HEK293 (cell line): ENCODE results near the gene PHKA1.
"Not testable (repeated sequence)": the region's sequence is repeated elsewhere in the genome, so short reads cannot be mapped to it uniquely, and the experiment has no call there.

Experiments used
- CTCF ChIA-PET: fragments of 350-600 bp; formaldehyde crosslinking; extraction: SDS; loops from one replicate; lab custom pipeline; 2021; ENCODE audit warnings: antibody characterized with exemption; lab: Yijun Ruan, JAX
- POLR2A ChIA-PET: fragments of 300-600 bp; formaldehyde crosslinking; extraction: SDS; loops from one replicate; lab custom pipeline; 2020; ENCODE audit warnings: antibody characterized with exemption, inconsistent platforms; lab: Yijun Ruan, JAX
- H3K27ac ChIP-seq: fragments of 200-500 bp; sonication (Bioruptor generic); 2 replicates; pipeline ENCODE4 v1.5.1; 2014; ENCODE audit warnings: low read depth, low read length, control low read depth, inconsistent platforms; ENCODE audit errors: extremely low read depth
- H3K36me3 ChIP-seq, 2 experiments: fragments of 200-500 bp in 1 of 2; sonication (Bioruptor generic) in 1 of 2; 1 replicate in 1 of 2; 2 replicates in 1 of 2; pipeline ENCODE4 v1.5.1; 2014 to 2017; ENCODE audit warnings: inconsistent platforms in 2 of 2, low read length in 2 of 2; ENCODE audit not compliant: control insufficient read depth in 2 of 2, insufficient read depth in 1 of 2
- H3K4me1 ChIP-seq: fragments of 200-500 bp; sonication (Bioruptor generic); 2 replicates; pipeline ENCODE4 v1.5.1; 2014; ENCODE audit warnings: mild to moderate bottlenecking, low read length, inconsistent platforms; ENCODE audit not compliant: control insufficient read depth, insufficient read depth
- H3K4me3 ChIP-seq: 2 replicates; pipeline ENCODE4 v1.5.1; 2011; ENCODE audit warnings: low read depth, mild to moderate bottlenecking, control low read depth, low read length, moderate library complexity
- H3K9me3 ChIP-seq: fragments of 200-500 bp; sonication (Bioruptor generic); 2 replicates; pipeline ENCODE4 v1.5.1; 2014; ENCODE audit warnings: low read depth, low read length, inconsistent platforms; ENCODE audit not compliant: control insufficient read depth, insufficient read depth
- BCL11B ChIP-seq: fragments of 450-650 bp; formaldehyde crosslinking; IDR thresholded peaks from 2 replicates; pipeline ENCODE4 v1.5.1; 2016; ENCODE audit warnings: low read depth, missing biosample characterization, missing genetic modification characterization
- GLIS2 ChIP-seq: fragments of 450-650 bp; formaldehyde crosslinking; IDR thresholded peaks from 2 replicates; pipeline ENCODE4 v1.5.1; 2016; ENCODE audit warnings: missing biosample characterization, missing genetic modification characterization
- KLF1 ChIP-seq: fragments of 450-650 bp; formaldehyde crosslinking; IDR thresholded peaks from 2 replicates; pipeline ENCODE4 v1.5.1; 2016; ENCODE audit warnings: missing biosample characterization, missing genetic modification characterization
- KLF9 ChIP-seq: fragments of 450-650 bp; formaldehyde crosslinking; IDR thresholded peaks from 2 replicates; pipeline ENCODE4 v1.5.1; 2016; ENCODE audit warnings: missing biosample characterization, missing genetic modification characterization, low read depth
- ZBTB1 ChIP-seq: fragments of 450-650 bp; formaldehyde crosslinking; IDR thresholded peaks from 2 replicates; pipeline ENCODE4 v1.5.1; 2016; ENCODE audit warnings: missing biosample characterization, missing genetic modification characterization
- ZFP37 ChIP-seq: fragments of 450-650 bp; formaldehyde crosslinking; IDR thresholded peaks from 2 replicates; pipeline ENCODE4 v1.5.1; 2016; ENCODE audit warnings: missing biosample characterization, missing genetic modification characterization
- ZFP69B ChIP-seq: fragments of 450-650 bp; formaldehyde crosslinking; IDR thresholded peaks from 2 replicates; pipeline ENCODE4 v1.5.1; 2016; ENCODE audit warnings: missing biosample characterization, missing genetic modification characterization
- ZNF2 ChIP-seq: fragments of 450-650 bp; formaldehyde crosslinking; IDR thresholded peaks from 2 replicates; pipeline ENCODE4 v1.5.1; 2016; ENCODE audit warnings: missing biosample characterization, missing genetic modification characterization
- ZNF266 ChIP-seq: fragments of 450-650 bp; formaldehyde crosslinking; IDR thresholded peaks from 2 replicates; pipeline ENCODE4 v1.5.1; 2016; ENCODE audit warnings: missing biosample characterization, missing genetic modification characterization, low read depth
- ZNF335 ChIP-seq: fragments of 450-650 bp; formaldehyde crosslinking; conservative IDR thresholded peaks from 2 replicates; pipeline ENCODE4 v1.5.1; 2016; ENCODE audit warnings: missing biosample characterization, missing genetic modification characterization
- ZNF561 ChIP-seq: fragments of 450-650 bp; IDR thresholded peaks from 2 replicates; pipeline ENCODE4 v1.5.1; 2018; ENCODE audit warnings: missing biosample characterization, missing genetic modification characterization, borderline replicate concordance
- ZNF837 ChIP-seq: fragments of 450-650 bp; formaldehyde crosslinking; IDR thresholded peaks from 2 replicates; pipeline ENCODE4 v1.5.1; 2016; ENCODE audit warnings: missing biosample characterization, missing genetic modification characterization
- ZNF843 ChIP-seq: fragments of 450-650 bp; formaldehyde crosslinking; IDR thresholded peaks from 2 replicates; pipeline ENCODE4 v1.5.1; 2016; ENCODE audit warnings: missing biosample characterization, missing genetic modification characterization
- ZXDB ChIP-seq: fragments of 450-650 bp; formaldehyde crosslinking; IDR thresholded peaks from 2 replicates; pipeline ENCODE4 v1.5.1; 2016; ENCODE audit warnings: missing biosample characterization, missing genetic modification characterization
- TF ChIP-seq, protein P1 (sequence below): fragments of 450-650 bp; formaldehyde crosslinking; IDR thresholded peaks from 2 replicates; pipeline ENCODE4 v1.5.1; 2017; ENCODE audit warnings: missing biosample characterization, missing genetic modification characterization
- TF ChIP-seq, protein P2 (sequence below): fragments of 450-650 bp; formaldehyde crosslinking; IDR thresholded peaks from 2 replicates; pipeline ENCODE4 v1.5.1; 2017; ENCODE audit warnings: missing biosample characterization, missing genetic modification characterization
- TF ChIP-seq, protein P3 (sequence below): fragments of 450-650 bp; formaldehyde crosslinking; conservative IDR thresholded peaks from 2 replicates; pipeline ENCODE4 v1.5.1; 2016; ENCODE audit warnings: low read depth, missing biosample characterization, missing genetic modification characterization
- TF ChIP-seq, protein P4 (sequence below): fragments of 450-650 bp; formaldehyde crosslinking; IDR thresholded peaks from 2 replicates; pipeline ENCODE4 v1.5.1; 2016; ENCODE audit warnings: missing biosample characterization, missing genetic modification characterization
- TF ChIP-seq, protein P5 (sequence below): fragments of 450-650 bp; formaldehyde crosslinking; optimal IDR thresholded peaks from 2 replicates; pipeline ENCODE3; 2016; ENCODE audit warnings: missing biosample characterization, mild to moderate bottlenecking, missing genetic modification characterization
- TF ChIP-seq, protein P6 (sequence below): fragments of 450-650 bp; formaldehyde crosslinking; IDR thresholded peaks from 2 replicates; pipeline ENCODE4 v1.5.1; 2016; ENCODE audit warnings: missing biosample characterization, missing genetic modification characterization

PHKA1 gene

DNA sequence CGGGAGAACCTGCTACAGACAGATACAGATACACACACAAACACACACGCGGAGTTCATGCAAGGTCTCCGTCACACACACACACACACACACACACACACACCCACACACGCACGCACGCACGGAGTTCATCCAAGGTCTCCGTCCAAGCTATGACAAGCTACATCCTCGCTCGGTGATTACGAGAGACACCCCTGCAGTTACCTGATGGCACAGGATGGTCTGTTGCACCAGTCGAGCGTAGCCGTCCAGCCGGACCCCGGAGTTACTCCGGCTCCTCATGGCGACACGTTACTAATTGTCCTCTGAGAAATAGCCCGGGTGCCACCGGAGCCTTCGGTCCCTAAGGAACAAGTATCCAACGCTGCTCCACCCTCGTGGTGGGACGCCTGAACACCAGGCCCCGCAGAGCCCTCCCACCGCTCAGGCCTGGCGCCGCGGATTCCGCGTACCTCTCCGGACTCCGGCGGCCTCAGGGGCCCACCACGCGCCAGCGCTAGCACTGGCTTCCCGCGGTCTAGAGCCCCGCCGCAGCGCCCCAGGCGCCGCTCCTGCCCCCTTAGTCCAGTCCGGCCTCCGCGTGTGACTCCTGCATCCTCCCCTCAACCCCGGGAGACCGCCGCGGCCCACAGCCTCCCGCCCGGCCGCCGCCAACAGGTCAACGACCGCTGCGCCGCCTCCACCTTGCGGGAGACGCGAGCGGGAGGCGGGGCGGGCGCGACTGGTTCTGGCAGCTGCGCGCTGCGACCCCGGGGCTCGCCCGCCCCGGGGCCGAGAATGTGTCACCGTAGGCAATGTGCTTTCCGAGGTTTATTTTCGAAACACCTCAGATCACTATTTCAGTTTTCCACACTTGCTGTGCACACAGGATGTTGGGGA is at the start of gene PHKA1:
Gene PHKA1 (minus strand): TSS at position 708 of the 879 bp plus-strand sequence. CDS start 426 bp downstream, at position 282.
- H3K9me3 ChIP-seq, CTCF ChIA-PET, H3K4me1 ChIP-seq: not testable (repeated sequence)
- POLR2A ChIA-PET, result interaction anchor here (1.1 to 1.4 kb wide), 2 partner anchors 159 to 475 kb away, joined by 3 to 5 read pairs; partner anchors contain the start of gene ERCC6L
- H3K27ac ChIP-seq, result peak within 1 kb of the TSS; percentile 70
- H3K4me3 ChIP-seq, result peak within 1 kb of the TSS; percentile 53
- peaks cover 3 to 10% of the 10 kb centered on the region in 2 experiments; a peak in 2 of 3 replicates for H3K36me3 ChIP-seq
- TF ChIP-seq ZNF837 (tag by site-specific recombination) (0 out of 2 replicates have a peak, but pooled peaks have one; percentile 40), ZNF266 (0 out of 2 replicates have a peak, but pooled peaks have one; percentile 25), ZBTB1 (peak; percentile 78; the same call in 1 of the 2 replicates), ZNF561 (tag by site-specific recombination) (0 out of 2 replicates have a peak, but pooled peaks have one; percentile 57), GLIS2 (tag by site-specific recombination) (peak; percentile 82), KLF9 (tag by site-specific recombination) (peak; percentile 86), ZFP69B (tag by site-specific recombination) (peak; percentile 83), BCL11B (peak; percentile 96), ZXDB (tag by site-specific recombination) (peak; percentile 71; the same call in 1 of the 2 replicates), KLF1 (tag by site-specific recombination) (peak; percentile 58; the same call in 1 of the 2 replicates), ZNF2 (tag by site-specific recombination) (peak; percentile 77; the same call in 1 of the 2 replicates), ZNF843 (tag by site-specific recombination) (peak; percentile 69), ZNF335 (tag by site-specific recombination) (peak; percentile 66), ZFP37 (peak; percentile 77; the same call in 1 of the 2 replicates)
- TF ChIP-seq, protein P1, sequence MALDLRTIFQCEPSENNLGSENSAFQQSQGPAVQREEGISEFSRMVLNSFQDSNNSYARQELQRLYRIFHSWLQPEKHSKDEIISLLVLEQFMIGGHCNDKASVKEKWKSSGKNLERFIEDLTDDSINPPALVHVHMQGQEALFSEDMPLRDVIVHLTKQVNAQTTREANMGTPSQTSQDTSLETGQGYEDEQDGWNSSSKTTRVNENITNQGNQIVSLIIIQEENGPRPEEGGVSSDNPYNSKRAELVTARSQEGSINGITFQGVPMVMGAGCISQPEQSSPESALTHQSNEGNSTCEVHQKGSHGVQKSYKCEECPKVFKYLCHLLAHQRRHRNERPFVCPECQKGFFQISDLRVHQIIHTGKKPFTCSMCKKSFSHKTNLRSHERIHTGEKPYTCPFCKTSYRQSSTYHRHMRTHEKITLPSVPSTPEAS, result peak; percentile 98
- TF ChIP-seq, protein P2, sequence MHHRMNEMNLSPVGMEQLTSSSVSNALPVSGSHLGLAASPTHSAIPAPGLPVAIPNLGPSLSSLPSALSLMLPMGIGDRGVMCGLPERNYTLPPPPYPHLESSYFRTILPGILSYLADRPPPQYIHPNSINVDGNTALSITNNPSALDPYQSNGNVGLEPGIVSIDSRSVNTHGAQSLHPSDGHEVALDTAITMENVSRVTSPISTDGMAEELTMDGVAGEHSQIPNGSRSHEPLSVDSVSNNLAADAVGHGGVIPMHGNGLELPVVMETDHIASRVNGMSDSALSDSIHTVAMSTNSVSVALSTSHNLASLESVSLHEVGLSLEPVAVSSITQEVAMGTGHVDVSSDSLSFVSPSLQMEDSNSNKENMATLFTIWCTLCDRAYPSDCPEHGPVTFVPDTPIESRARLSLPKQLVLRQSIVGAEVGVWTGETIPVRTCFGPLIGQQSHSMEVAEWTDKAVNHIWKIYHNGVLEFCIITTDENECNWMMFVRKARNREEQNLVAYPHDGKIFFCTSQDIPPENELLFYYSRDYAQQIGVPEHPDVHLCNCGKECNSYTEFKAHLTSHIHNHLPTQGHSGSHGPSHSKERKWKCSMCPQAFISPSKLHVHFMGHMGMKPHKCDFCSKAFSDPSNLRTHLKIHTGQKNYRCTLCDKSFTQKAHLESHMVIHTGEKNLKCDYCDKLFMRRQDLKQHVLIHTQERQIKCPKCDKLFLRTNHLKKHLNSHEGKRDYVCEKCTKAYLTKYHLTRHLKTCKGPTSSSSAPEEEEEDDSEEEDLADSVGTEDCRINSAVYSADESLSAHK, result 0 out of 2 replicates have a peak, but pooled peaks have one; percentile 16
- TF ChIP-seq, protein P3, sequence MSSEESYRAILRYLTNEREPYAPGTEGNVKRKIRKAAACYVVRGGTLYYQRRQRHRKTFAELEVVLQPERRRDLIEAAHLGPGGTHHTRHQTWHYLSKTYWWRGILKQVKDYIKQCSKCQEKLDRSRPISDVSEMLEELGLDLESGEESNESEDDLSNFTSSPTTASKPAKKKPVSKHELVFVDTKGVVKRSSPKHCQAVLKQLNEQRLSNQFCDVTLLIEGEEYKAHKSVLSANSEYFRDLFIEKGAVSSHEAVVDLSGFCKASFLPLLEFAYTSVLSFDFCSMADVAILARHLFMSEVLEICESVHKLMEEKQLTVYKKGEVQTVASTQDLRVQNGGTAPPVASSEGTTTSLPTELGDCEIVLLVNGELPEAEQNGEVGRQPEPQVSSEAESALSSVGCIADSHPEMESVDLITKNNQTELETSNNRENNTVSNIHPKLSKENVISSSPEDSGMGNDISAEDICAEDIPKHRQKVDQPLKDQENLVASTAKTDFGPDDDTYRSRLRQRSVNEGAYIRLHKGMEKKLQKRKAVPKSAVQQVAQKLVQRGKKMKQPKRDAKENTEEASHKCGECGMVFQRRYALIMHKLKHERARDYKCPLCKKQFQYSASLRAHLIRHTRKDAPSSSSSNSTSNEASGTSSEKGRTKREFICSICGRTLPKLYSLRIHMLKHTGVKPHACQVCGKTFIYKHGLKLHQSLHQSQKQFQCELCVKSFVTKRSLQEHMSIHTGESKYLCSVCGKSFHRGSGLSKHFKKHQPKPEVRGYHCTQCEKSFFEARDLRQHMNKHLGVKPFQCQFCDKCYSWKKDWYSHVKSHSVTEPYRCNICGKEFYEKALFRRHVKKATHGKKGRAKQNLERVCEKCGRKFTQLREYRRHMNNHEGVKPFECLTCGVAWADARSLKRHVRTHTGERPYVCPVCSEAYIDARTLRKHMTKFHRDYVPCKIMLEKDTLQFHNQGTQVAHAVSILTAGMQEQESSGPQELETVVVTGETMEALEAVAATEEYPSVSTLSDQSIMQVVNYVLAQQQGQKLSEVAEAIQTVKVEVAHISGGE (tag by site-specific recombination), result peak; percentile 53
- TF ChIP-seq, protein P4, sequence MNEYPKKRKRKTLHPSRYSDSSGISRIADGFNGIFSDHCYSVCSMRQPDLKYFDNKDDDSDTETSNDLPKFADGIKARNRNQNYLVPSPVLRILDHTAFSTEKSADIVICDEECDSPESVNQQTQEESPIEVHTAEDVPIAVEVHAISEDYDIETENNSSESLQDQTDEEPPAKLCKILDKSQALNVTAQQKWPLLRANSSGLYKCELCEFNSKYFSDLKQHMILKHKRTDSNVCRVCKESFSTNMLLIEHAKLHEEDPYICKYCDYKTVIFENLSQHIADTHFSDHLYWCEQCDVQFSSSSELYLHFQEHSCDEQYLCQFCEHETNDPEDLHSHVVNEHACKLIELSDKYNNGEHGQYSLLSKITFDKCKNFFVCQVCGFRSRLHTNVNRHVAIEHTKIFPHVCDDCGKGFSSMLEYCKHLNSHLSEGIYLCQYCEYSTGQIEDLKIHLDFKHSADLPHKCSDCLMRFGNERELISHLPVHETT (tag by site-specific recombination), result peak; percentile 75; the same call in 1 of the 2 replicates
- TF ChIP-seq, protein P5, sequence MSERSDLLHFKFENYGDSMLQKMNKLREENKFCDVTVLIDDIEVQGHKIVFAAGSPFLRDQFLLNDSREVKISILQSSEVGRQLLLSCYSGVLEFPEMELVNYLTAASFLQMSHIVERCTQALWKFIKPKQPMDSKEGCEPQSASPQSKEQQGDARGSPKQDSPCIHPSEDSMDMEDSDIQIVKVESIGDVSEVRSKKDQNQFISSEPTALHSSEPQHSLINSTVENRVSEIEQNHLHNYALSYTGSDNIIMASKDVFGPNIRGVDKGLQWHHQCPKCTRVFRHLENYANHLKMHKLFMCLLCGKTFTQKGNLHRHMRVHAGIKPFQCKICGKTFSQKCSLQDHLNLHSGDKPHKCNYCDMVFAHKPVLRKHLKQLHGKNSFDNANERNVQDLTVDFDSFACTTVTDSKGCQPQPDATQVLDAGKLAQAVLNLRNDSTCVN, result peak; percentile 87
- TF ChIP-seq, protein P6, sequence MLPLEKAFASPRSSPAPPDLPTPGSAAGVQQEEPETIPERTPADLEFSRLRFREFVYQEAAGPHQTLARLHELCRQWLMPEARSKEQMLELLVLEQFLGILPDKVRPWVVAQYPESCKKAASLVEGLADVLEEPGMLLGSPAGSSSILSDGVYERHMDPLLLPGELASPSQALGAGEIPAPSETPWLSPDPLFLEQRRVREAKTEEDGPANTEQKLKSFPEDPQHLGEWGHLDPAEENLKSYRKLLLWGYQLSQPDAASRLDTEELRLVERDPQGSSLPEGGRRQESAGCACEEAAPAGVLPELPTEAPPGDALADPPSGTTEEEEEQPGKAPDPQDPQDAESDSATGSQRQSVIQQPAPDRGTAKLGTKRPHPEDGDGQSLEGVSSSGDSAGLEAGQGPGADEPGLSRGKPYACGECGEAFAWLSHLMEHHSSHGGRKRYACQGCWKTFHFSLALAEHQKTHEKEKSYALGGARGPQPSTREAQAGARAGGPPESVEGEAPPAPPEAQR (tag by site-specific recombination), result 0 out of 2 replicates have a peak, but pooled peaks have one; percentile 25
